HepG2 (cell line): Measurements from ENCODE around the gene BCAN. TPM values are rescaled to one million over a fixed set of nuclear protein-coding genes. Genes with fewer than 3 reads are reported as not detected.

Source experiments
- GZF1 ChIP-seq: sonication (generic); formaldehyde crosslinking; IDR thresholded peaks from 2 replicates; pipeline ENCODE4 v1.5.1; 2020; ENCODE audit warnings: mild to moderate bottlenecking, missing genetic modification reagents
- HNRNPUL1 ChIP-seq: fragments of 200-400 bp; formaldehyde crosslinking; IDR thresholded peaks from 2 replicates; pipeline ENCODE4 v1.6.1; 2017; ENCODE audit warnings: low read depth, mild to moderate bottlenecking, low read length, moderate library complexity
- MXI1 ChIP-seq: IDR thresholded peaks from 3 replicates; pipeline ENCODE4 v1.6.1; 2012; ENCODE audit warnings: low read depth, low read length, inconsistent platforms, borderline replicate concordance
- ONECUT2 ChIP-seq: sonication (generic); formaldehyde crosslinking; IDR thresholded peaks from 2 replicates; pipeline ENCODE4 v1.4.0; 2020; ENCODE audit warnings: missing genetic modification reagents
- PAF1 ChIP-seq: IDR thresholded peaks from 2 replicates; pipeline ENCODE4 v1.6.1; 2016; ENCODE audit warnings: missing genetic modification reagents, missing compliant biosample characterization
- POLR2AphosphoS5 ChIP-seq: IDR thresholded peaks from 2 replicates; pipeline ENCODE4 v1.6.1; 2012; ENCODE audit warnings: low read depth, low read length
- TBX2 ChIP-seq: sonication (generic); formaldehyde crosslinking; IDR thresholded peaks from 2 replicates; pipeline ENCODE4 v1.5.0; 2020; ENCODE audit warnings: missing genetic modification reagents, mild to moderate bottlenecking, borderline replicate concordance
- ZNF263 ChIP-seq: sonication (generic); formaldehyde crosslinking; IDR thresholded peaks from 2 replicates; pipeline ENCODE4 v1.4.0; 2020; ENCODE audit warnings: missing genetic modification reagents
- ZNF83 ChIP-seq: sonication (generic); formaldehyde crosslinking; IDR thresholded peaks from 2 replicates; pipeline ENCODE4 v1.4.0; 2020; ENCODE audit warnings: missing genetic modification reagents, mild to moderate bottlenecking, borderline replicate concordance
- polyA plus RNA-seq, 8 experiments: library from polyadenylated mRNA; depleted of rRNA in 3 of 8; stranded (reverse) in 7 of 8; unstranded in 1 of 8; fragments of >200 nt; fragmentation: Illumina TruSeq in 4 of 8; extraction: Trizol in 4 of 8; gene quantifications; 2 replicates each; pipeline versions ENCODE4 v1.2.1 to v1.2.3, GENCODE V29; 2011 to 2016; ENCODE audit warnings: low read depth in 4 of 8, missing spikeins in 1 of 8, mixed read lengths in 1 of 8; ENCODE audit not compliant: insufficient read depth in 1 of 8
- total RNA-seq, 5 experiments: library from RNA; depleted of rRNA; stranded (reverse); fragments of >200 nt; fragmentation: Illumina TruSeq; extraction: Trizol; gene quantifications; 2 replicates each; pipeline ENCODE4 v1.2.3, GENCODE V29; 2016; ENCODE audit warnings: low read depth in 1 of 5
- TF ChIP-seq, protein P1 (sequence below): sonication (generic); formaldehyde crosslinking; IDR thresholded peaks from 2 replicates; pipeline ENCODE4 v1.4.0; 2020; ENCODE audit warnings: missing genetic modification reagents
- TF ChIP-seq, protein P2 (sequence below): sonication (generic); formaldehyde crosslinking; IDR thresholded peaks from 2 replicates; pipeline ENCODE4 v1.4.0; 2020; ENCODE audit warnings: missing genetic modification reagents
- TF ChIP-seq, protein P3 (sequence below): sonication (generic); formaldehyde crosslinking; IDR thresholded peaks from 2 replicates; pipeline ENCODE4 v1.4.0; 2020; ENCODE audit warnings: missing genetic modification reagents
- TF ChIP-seq, protein P4 (sequence below): IDR thresholded peaks from 2 replicates; pipeline ENCODE4 v1.6.1; 2016
- TF ChIP-seq, protein P5 (sequence below): sonication (generic); formaldehyde crosslinking; conservative IDR thresholded peaks from 2 replicates; pipeline ENCODE4 v1.4.0; 2020; ENCODE audit warnings: missing genetic modification reagents
- TF ChIP-seq, protein P6 (sequence below): sonication (generic); formaldehyde crosslinking; IDR thresholded peaks from 2 replicates; pipeline ENCODE4 v1.4.0; 2020; ENCODE audit warnings: missing genetic modification reagents
- TF ChIP-seq, protein P7 (sequence below): sonication (generic); formaldehyde crosslinking; IDR thresholded peaks from 2 replicates; pipeline ENCODE4 v1.4.0; 2020; ENCODE audit warnings: missing genetic modification reagents
- TF ChIP-seq, protein P8 (sequence below): sonication (generic); formaldehyde crosslinking; IDR thresholded peaks from 2 replicates; pipeline ENCODE4 v1.4.0; 2020; ENCODE audit warnings: low read depth, mild to moderate bottlenecking, missing genetic modification reagents

The BCAN gene
- total and polyA plus RNA-seq, 2 of the 13 experiments (the other 11 are each of a cell fraction or from before 2014, with no cell fraction given): not detected

DNA sequence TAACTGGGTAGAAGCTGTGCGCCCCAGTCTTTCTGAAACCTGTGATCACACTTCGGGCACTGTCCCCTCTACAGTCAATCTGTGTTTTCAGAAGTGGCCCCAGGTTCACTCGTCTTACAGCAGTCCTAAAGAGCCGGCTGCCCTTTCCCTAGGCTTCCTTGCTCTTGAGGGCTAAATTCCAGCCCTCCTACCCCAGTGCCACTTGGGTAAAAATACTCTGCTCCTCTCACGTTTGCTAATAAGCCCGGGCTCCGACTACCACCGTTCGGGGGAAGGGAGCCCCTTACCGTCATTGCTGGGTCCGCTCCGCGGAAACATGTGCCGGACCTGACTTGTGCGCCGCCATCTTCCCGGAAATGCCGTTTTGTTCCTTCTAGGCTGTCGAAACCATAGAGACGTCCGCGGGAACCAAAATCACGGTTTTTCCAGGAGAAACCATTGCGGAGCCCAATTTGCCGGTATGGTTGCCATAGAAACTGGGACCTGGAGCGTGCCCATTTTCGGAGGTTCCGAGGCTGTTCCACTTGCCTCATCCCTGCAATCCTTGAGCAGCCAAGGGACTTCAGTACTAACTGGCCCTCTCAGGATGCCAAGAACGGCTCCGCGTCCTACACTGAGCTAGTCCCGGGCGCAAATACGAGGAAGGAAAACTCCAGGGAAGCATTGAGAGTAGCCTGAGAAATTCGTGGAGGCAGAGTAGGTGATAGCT lies 40.6 kb upstream of the BCAN start, which contains the start of gene GPATCH4 (continued):
- TF ChIP-seq, protein P1, sequence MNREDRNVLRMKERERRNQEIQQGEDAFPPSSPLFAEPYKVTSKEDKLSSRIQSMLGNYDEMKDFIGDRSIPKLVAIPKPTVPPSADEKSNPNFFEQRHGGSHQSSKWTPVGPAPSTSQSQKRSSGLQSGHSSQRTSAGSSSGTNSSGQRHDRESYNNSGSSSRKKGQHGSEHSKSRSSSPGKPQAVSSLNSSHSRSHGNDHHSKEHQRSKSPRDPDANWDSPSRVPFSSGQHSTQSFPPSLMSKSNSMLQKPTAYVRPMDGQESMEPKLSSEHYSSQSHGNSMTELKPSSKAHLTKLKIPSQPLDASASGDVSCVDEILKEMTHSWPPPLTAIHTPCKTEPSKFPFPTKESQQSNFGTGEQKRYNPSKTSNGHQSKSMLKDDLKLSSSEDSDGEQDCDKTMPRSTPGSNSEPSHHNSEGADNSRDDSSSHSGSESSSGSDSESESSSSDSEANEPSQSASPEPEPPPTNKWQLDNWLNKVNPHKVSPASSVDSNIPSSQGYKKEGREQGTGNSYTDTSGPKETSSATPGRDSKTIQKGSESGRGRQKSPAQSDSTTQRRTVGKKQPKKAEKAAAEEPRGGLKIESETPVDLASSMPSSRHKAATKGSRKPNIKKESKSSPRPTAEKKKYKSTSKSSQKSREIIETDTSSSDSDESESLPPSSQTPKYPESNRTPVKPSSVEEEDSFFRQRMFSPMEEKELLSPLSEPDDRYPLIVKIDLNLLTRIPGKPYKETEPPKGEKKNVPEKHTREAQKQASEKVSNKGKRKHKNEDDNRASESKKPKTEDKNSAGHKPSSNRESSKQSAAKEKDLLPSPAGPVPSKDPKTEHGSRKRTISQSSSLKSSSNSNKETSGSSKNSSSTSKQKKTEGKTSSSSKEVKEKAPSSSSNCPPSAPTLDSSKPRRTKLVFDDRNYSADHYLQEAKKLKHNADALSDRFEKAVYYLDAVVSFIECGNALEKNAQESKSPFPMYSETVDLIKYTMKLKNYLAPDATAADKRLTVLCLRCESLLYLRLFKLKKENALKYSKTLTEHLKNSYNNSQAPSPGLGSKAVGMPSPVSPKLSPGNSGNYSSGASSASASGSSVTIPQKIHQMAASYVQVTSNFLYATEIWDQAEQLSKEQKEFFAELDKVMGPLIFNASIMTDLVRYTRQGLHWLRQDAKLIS (CRISPR knock-in tag): no peak
- TF ChIP-seq POLR2AphosphoS5 (peak; percentile 93), PAF1 (CRISPR knock-in tag) (no peak), TBX2 (peak; percentile 72), ZNF83 (CRISPR knock-in tag) (no peak), ONECUT2 (CRISPR knock-in tag) (no peak), MXI1 (peak; percentile 100), GZF1 (CRISPR knock-in tag) (no peak), HNRNPUL1 (no peak), ZNF263 (CRISPR knock-in tag) (peak; percentile 46; the same call in 1 of the 2 replicates)
- TF ChIP-seq, protein P2, sequence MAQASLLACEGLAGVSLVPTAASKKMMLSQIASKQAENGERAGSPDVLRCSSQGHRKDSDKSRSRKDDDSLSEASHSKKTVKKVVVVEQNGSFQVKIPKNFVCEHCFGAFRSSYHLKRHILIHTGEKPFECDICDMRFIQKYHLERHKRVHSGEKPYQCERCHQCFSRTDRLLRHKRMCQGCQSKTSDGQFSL (CRISPR knock-in tag): no peak
- TF ChIP-seq, protein P3, sequence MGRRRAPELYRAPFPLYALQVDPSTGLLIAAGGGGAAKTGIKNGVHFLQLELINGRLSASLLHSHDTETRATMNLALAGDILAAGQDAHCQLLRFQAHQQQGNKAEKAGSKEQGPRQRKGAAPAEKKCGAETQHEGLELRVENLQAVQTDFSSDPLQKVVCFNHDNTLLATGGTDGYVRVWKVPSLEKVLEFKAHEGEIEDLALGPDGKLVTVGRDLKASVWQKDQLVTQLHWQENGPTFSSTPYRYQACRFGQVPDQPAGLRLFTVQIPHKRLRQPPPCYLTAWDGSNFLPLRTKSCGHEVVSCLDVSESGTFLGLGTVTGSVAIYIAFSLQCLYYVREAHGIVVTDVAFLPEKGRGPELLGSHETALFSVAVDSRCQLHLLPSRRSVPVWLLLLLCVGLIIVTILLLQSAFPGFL: no peak
- TF ChIP-seq, protein P4, sequence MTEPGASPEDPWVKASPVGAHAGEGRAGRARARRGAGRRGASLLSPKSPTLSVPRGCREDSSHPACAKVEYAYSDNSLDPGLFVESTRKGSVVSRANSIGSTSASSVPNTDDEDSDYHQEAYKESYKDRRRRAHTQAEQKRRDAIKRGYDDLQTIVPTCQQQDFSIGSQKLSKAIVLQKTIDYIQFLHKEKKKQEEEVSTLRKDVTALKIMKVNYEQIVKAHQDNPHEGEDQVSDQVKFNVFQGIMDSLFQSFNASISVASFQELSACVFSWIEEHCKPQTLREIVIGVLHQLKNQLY: no peak
- TF ChIP-seq, protein P5, sequence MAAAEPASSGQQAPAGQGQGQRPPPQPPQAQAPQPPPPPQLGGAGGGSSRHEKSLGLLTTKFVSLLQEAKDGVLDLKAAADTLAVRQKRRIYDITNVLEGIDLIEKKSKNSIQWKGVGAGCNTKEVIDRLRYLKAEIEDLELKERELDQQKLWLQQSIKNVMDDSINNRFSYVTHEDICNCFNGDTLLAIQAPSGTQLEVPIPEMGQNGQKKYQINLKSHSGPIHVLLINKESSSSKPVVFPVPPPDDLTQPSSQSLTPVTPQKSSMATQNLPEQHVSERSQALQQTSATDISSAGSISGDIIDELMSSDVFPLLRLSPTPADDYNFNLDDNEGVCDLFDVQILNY (CRISPR knock-in tag): 0 out of 2 replicates have a peak, but pooled peaks have one; percentile 60
- TF ChIP-seq, protein P6, sequence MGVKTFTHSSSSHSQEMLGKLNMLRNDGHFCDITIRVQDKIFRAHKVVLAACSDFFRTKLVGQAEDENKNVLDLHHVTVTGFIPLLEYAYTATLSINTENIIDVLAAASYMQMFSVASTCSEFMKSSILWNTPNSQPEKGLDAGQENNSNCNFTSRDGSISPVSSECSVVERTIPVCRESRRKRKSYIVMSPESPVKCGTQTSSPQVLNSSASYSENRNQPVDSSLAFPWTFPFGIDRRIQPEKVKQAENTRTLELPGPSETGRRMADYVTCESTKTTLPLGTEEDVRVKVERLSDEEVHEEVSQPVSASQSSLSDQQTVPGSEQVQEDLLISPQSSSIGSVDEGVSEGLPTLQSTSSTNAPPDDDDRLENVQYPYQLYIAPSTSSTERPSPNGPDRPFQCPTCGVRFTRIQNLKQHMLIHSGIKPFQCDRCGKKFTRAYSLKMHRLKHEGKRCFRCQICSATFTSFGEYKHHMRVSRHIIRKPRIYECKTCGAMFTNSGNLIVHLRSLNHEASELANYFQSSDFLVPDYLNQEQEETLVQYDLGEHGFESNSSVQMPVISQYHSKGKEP (CRISPR knock-in tag): no peak
- TF ChIP-seq, protein P7, sequence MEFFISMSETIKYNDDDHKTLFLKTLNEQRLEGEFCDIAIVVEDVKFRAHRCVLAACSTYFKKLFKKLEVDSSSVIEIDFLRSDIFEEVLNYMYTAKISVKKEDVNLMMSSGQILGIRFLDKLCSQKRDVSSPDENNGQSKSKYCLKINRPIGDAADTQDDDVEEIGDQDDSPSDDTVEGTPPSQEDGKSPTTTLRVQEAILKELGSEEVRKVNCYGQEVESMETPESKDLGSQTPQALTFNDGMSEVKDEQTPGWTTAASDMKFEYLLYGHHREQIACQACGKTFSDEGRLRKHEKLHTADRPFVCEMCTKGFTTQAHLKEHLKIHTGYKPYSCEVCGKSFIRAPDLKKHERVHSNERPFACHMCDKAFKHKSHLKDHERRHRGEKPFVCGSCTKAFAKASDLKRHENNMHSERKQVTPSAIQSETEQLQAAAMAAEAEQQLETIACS: no peak
- TF ChIP-seq, protein P8, sequence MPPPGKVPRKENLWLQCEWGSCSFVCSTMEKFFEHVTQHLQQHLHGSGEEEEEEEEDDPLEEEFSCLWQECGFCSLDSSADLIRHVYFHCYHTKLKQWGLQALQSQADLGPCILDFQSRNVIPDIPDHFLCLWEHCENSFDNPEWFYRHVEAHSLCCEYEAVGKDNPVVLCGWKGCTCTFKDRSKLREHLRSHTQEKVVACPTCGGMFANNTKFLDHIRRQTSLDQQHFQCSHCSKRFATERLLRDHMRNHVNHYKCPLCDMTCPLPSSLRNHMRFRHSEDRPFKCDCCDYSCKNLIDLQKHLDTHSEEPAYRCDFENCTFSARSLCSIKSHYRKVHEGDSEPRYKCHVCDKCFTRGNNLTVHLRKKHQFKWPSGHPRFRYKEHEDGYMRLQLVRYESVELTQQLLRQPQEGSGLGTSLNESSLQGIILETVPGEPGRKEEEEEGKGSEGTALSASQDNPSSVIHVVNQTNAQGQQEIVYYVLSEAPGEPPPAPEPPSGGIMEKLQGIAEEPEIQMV (CRISPR knock-in tag): peak; percentile 85
